SH-SY5Y (cell line): ENCODE results near the gene UCP2.

Experiments
- GATA2 ChIP-seq: IDR thresholded peaks from 2 replicates; pipeline ENCODE4 v1.6.1; 2011; ENCODE audit warnings: mild to moderate bottlenecking, low read depth, low read length
- GATA3 ChIP-seq: IDR thresholded peaks from 2 replicates; pipeline ENCODE4 v1.6.1; 2011; ENCODE audit warnings: low read depth, mild to moderate bottlenecking, low read length, moderate library complexity

DNA sequence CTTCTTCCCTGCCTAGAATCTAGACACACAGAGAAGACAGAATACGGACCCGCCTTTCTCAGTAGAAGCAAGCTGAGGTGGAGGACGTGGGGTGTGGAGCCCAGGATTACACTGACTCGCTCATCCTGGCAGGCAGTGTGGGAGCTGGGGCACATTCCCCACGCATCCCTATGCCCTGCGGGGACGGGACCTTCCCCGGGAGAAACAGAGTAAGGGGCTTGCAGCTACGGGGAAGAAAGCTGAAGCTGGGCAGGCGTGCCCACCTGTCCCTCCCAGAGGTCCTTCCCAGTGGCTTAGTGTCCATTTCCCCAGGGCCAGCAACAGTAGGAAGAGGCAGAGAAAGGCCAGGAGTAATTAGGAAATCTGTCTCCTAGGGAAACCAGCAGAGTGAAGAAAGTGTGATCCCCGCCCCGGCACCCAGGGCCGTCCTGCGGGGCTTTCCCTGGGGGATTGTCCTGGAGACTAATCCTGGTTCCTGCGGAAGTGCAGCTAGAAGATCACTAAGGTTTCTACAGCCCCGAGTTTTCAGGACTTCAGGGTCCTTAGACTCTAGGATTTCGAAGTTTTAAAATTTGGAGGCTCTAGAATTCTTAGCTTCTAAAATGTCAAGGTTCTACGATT, 24.0 kb downstream of the UCP2 start:
- TF ChIP-seq GATA3 (no peak), GATA2 (no peak)
